ENCODE results near the gene XRCC1.
A peak's percentile ranks its signal among the peaks of the same experiment; 100 is the strongest.
"Not testable (repeated sequence)": the region's sequence is repeated elsewhere in the genome, so short reads cannot be mapped to it uniquely, and the experiment has no call there.

XRCC1 gene

GRCh38 chr19:43541920-43542650 lies 33.2 kb downstream of the XRCC1 start:
- no peak for DNase-seq

DNA sequence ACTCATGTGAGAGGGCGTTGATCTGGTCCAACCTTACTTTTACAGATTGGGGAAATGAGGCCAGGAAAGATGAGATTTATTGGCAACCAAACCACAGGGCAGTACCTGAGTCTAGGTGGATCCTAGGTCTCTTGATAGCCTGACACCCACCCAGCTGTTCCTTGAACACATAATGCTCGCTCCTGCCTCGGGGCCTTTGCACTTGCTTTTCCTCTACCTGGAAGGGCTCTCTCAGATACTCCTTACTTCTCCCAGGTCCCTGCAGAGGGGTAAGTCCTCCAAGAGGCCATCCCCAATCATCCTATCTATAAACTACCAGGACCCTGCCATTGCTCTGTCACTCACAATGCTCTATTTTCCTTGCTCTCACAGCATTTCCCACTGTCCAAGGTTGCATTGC lies 34.9 kb downstream of the XRCC1 start:
- no peak for DNase-seq

DNA sequence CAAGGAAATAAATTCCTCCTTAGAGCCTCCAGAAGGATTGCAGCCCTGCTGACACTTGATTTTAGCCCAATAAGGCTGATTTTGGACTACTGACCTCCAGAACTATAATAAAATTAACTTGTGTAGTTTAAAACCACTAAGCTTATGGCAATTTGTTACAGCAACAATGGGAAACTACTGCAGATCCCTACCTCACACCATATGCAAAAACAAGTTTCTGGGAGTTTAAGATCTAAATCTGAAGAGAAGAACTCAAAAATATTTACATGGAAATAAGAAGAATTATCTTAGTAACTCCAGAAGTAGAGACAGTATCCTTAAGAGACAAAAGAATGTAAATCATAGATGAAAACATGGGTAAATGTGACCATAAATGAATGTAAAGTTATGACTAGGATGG lies 36.4 kb downstream of the XRCC1 start:
- no peak for DNase-seq

- peak; percentile 38 for DNase-seq
Observed at GRCh38 chr19:43534816-43535761, 40.2 kb downstream of the XRCC1 start.

- no peak for DNase-seq
Observed at GRCh38 chr19:43534305-43534815, 41.0 kb downstream of the XRCC1 start.

DNA sequence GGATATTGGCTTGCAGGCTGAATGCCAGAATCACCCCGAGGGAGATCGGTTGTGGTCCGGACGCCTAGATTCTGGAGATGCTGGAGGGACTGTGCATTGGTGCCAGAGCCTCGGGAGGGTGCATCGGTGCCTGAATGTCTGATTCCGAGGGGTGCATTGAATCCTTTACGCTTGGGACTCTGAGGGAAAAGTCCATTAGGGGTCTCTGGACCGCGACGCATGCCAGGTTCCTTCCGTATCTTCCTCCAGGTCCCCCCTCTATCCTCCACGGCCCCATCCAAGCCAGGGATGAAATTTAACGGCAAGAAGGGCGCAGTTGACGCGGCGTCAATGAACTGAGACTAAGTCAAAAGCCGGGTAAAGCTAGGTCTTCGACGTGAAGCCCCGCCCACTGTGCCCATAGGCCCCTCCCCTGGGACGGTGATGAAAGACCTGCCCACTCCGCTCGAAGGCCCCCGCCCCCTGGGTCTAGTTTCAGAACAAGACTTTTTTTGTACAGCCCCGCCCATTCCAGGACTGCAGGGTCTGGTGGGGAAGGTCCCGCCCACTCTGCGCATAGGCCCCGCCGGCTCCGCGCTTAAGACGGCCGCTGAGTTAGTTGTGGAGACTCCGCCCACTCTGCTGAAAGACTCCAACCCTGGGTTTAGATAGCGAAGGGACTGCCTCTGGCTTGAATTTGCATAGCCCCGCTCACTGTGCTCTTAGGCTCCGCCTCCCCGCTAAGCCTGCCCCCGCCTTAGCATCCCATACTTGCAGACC lies 41.6 kb downstream of the XRCC1 start:
- DNase-seq, result peak; percentile 100

- DNase-seq, result peak; percentile 94
Observed at GRCh38 chr19:43532962-43533545, 42.3 kb downstream of the XRCC1 start, which contains the start of gene ZNF575. ZNF575 (plus strand) TSS chr19:43533188; CDS start chr19:43534423, 1,235 bp downstream.

GRCh38 chr19:43532571-43532961 lies 42.8 kb downstream of the XRCC1 start:
- no peak for DNase-seq

DNA sequence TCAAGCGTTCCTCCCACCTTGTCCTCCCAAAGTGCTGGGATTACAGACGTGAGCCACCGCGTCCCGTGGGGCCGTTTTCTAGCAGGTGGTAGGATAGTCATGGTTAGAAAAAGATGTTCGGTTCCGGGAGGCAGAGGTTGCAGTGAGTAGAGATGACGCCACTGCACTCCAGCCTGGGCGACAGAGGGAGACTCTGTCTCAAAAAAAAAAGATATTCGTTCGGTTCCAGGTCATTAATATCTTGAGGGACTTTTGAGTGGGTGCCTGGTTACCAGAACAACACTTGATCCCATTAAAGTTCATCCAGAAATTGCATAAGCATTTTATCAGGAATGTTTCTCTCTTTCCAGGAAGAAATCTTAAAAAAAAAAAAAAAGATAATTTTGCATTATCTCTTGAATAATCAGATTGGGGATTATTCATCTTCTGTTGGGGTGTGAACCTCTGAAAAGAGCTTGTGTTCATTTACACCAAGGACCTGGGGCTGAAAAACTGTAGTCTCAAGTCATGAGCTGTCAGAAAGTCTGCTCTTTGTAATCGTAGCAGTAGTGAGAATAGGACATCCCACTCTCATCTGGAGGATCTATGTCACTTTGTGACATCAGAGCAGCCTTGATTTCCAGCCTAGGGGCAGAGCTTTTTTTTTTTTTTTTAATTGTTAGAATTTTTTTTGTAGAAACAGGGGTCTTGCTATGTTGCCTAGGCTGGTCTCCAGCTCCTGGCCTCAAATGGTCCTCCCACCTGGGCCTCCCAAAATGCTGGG lies 47.3 kb downstream of the XRCC1 start:
- peak; percentile 20 for DNase-seq

GRCh38 chr19:43526884-43527859 lies 48.2 kb downstream of the XRCC1 start, which contains the start of gene ETHE1:
ETHE1 (minus strand) TSS chr19:43527201; CDS start chr19:43527177, 24 bp downstream.
- DNase-seq, result peak; percentile 76

- peak; percentile 37 for DNase-seq
Observed at GRCh38 chr19:43525836-43526771, 49.2 kb downstream of the XRCC1 start.

DNA sequence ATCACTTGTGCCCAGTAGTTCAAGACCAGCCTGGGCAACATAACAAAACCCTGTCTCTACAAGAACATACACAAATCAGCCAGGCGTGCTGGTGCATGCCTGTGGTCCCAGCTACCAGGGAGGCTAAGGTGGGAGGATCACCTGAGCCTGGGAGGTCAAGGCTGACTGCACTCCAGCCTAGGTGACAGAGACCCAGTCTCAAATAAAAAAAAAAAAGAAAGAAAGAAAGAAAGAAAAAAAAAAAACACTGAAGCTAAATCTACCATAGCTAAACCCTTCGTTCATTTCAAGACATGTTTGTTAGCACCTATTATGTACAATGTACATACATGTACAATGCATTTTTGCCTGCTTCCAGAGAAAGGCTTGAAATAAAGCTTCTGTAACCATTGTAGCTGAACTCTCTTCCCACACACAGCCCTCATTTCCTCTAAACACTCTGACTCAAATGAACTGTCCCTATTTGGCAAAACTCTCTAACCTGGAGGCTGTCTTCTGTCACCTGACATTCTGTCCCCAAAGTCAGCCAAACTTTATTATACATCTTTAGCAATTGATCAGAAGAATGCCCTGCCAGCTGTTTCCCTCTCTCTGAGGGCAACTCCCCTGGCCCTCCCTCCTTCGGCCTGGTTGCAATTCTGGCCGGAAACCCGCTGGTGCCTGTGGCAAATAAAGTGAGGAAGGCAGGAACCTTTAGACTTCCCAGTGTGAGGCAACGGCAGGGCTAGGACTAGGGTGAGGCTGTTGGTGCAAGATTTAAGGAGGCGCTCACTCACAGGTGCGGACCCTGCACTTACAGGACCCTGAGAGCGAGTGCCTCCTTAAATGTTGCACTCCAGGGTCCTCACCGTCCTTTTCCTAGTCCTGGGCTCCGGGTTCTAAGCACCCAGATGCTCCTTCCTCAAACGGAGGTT lies 50.1 kb downstream of the XRCC1 start:
- DNase-seq, result peak; percentile 79

GRCh38 chr19:43523696-43524095 lies 51.6 kb downstream of the XRCC1 start:
- DNase-seq, result not testable (repeated sequence)

DNA sequence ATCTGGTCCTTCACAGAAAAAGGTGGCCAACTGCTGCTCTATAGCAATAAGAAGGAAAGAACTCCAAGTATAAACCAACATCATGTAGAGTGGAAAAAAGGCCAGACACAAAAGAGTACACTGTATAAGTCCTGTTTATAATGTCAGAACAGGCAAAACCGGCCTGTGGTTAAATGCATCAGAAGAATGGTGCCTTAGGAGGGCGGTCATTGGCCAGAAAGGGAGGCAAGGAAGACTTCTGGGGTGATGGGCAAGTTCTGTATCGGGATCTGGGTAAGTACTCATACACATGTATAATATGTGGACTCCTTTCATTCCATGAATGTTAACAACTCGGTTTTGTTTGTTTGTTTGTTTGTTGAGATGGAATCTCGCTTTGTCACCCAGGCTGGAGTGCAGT lies 52.4 kb downstream of the XRCC1 start:
- no peak for DNase-seq

- DNase-seq, result peak; percentile 93
Observed at GRCh38 chr19:43519436-43520088, 55.8 kb downstream of the XRCC1 start.

GRCh38 chr19:43518051-43518450 lies 57.3 kb downstream of the XRCC1 start:
- no peak for DNase-seq

- not testable (repeated sequence) for DNase-seq
Observed at GRCh38 chr19:43512399-43512798, 62.9 kb downstream of the XRCC1 start.

Data from EL (cell line).